ENCODE measurements around the gene ACTR5.

The ACTR5 gene

GRCh38 chr20:38728911-38729642 lies 19.2 kb upstream of the ACTR5 start:
- DNase-seq (ENCODE audit: low spot score): no peak

GRCh38 chr20:38729767-38730166 lies 18.5 kb upstream of the ACTR5 start:
- DNase-seq (ENCODE audit: low spot score): no peak

GRCh38 chr20:38730167-38730988 lies 17.9 kb upstream of the ACTR5 start:
- DNase-seq (ENCODE audit: low spot score): no peak

- DNase-seq (ENCODE audit: low spot score): no peak
Measured at GRCh38 chr20:38730989-38731737, 17.1 kb upstream of the ACTR5 start.

- no peak for DNase-seq (ENCODE audit: low spot score)
Measured at GRCh38 chr20:38731738-38732113, 16.5 kb upstream of the ACTR5 start.

GRCh38 chr20:38732981-38733380 lies 15.3 kb upstream of the ACTR5 start:
- DNase-seq (ENCODE audit: low spot score): no peak

- DNase-seq (ENCODE audit: low spot score): no peak
Measured at GRCh38 chr20:38735172-38735571, 13.1 kb upstream of the ACTR5 start.

- no peak for DNase-seq (ENCODE audit: low spot score)
Measured at GRCh38 chr20:38737887-38738286, 10.4 kb upstream of the ACTR5 start.

GRCh38 chr20:38745757-38746156 lies 2.5 kb upstream of the ACTR5 start:
- no peak for DNase-seq (ENCODE audit: low spot score)

- DNase-seq (ENCODE audit: low spot score): no peak
Measured at GRCh38 chr20:38747495-38748096, 664 bp upstream of the ACTR5 start.

GRCh38 chr20:38748861-38749149 lies 545 bp downstream of the ACTR5 start:
- DNase-seq (ENCODE audit: low spot score): no peak

- DNase-seq (ENCODE audit: low spot score): no peak
Measured at GRCh38 chr20:38751360-38751976, 3.2 kb downstream of the ACTR5 start.

GRCh38 chr20:38752029-38752428 lies 3.8 kb downstream of the ACTR5 start:
- DNase-seq (ENCODE audit: low spot score): no peak

GRCh38 chr20:38754924-38755323 lies 6.7 kb downstream of the ACTR5 start:
- no peak for DNase-seq (ENCODE audit: low spot score)

GRCh38 chr20:38755324-38755910 lies 7.2 kb downstream of the ACTR5 start:
- DNase-seq (ENCODE audit: low spot score): no peak

- DNase-seq (ENCODE audit: low spot score): no peak
Measured at GRCh38 chr20:38757145-38757775, 9.0 kb downstream of the ACTR5 start.

- no peak for DNase-seq (ENCODE audit: low spot score)
Measured at GRCh38 chr20:38759106-38759505, 10.8 kb downstream of the ACTR5 start.

- DNase-seq (ENCODE audit: low spot score): no peak
Measured at GRCh38 chr20:38760978-38761377, 12.7 kb downstream of the ACTR5 start.

- DNase-seq (ENCODE audit: low spot score): no peak
Measured at GRCh38 chr20:38762174-38762573, 13.9 kb downstream of the ACTR5 start.

GRCh38 chr20:38763616-38764015 lies 15.4 kb downstream of the ACTR5 start:
- peak; percentile 47 for DNase-seq (ENCODE audit: low spot score)
